ENCODE results near the gene KRT76. TPM values are rescaled to one million over a fixed set of nuclear protein-coding genes. Genes with fewer than 3 reads are reported as not detected.

KRT76 gene
- total RNA-seq, 2 experiments from 2014 or later: not detected

DNA sequence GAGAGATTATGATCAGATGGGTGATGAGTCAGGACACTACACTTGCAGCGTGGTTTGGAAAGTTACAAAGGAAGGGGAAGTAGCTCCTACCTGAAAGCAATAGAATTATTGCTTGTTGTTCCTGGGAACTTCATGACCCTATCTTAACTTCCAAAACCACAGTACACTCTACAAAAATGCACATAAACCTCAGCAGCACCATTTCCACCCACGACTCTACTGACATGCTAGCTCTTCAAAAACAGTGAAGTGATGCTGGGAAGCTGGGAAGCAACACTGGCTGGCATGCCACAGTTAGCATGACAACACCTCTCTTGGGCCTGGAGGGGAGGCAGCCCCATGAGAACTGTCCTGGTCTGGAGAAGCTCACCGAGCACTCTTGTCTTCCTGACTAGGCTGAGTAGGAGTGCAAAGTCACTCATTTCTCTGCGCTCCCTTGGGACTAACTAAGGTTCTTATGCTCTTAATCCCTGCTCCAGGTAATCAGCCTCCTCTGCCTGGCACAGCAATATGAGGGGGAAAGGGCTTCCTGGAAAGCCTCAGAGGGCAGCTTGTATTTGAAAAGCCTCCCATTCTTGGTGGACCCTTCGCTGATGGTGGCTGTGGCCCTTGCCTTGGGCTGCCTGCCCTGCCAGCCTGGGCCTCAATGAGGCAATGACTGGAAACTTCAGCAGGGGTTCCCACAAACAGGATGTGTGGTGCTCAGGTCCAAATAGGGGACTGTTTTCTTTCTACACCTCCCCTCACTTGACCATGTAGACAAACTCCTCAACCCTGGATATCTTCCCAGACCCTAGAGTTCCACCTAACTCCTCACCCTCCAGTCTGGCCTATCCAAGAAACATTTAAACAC is 17.6 kb upstream of the KRT76 start:
- H3K36me3 Mint-ChIP-seq: no peaks in the 10 kb centered on the region
- H3K4me1 Mint-ChIP-seq: peaks cover 22% of the 10 kb centered on the region
- DNase-seq: no peak
- H3K9me3 Mint-ChIP-seq: no peaks in the 10 kb centered on the region
- peaks cover 12% of the 10 kb centered on the region for H3K27me3 Mint-ChIP-seq
- no peak overlapping the region for H3K4me3 Mint-ChIP-seq
- H3K27ac Mint-ChIP-seq: no peak overlapping the region

DNA sequence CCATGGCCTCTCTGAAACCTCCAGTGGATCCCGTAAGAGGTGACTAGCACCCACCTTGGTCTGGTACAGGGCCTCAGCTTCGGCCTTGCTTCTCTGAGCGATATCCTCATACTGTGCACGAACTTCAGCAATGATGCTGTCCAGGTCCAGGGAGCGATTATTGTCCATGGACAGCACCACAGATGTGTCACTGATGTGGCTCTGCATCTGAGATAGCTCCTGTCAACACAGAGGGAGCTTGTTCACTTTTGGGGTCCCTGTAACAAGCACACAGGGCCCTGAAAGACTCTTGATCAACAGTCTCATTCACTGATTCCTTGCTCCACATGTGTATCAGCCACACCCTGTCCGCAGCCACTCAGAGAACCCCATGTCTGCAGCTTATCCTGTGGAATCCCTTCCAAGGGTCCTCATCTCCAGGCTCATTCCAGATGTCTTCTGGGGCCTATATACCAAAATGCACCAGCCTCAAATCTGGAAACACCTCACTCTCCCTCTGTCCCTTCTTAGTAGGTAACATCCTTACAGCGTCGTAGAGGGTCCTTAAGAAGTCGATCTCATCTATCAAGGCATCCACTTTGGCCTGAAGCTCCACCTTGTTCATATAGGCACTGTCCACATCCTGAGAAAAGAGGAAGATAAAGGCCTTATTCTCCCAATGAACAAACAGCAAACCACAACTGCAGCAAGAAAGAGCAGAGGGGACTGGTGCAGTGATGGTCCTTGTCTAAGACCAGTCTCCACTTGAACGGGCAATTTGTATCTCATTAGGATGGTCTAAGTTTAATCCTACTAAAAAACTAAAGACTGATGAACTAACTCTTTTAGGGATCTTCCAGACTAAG is 15.3 kb upstream of the KRT76 start:
- Mint-ChIP-seq H3K4me1 (peaks cover 24% of the 10 kb centered on the region), H3K36me3 (no peaks in the 10 kb centered on the region)

DNA sequence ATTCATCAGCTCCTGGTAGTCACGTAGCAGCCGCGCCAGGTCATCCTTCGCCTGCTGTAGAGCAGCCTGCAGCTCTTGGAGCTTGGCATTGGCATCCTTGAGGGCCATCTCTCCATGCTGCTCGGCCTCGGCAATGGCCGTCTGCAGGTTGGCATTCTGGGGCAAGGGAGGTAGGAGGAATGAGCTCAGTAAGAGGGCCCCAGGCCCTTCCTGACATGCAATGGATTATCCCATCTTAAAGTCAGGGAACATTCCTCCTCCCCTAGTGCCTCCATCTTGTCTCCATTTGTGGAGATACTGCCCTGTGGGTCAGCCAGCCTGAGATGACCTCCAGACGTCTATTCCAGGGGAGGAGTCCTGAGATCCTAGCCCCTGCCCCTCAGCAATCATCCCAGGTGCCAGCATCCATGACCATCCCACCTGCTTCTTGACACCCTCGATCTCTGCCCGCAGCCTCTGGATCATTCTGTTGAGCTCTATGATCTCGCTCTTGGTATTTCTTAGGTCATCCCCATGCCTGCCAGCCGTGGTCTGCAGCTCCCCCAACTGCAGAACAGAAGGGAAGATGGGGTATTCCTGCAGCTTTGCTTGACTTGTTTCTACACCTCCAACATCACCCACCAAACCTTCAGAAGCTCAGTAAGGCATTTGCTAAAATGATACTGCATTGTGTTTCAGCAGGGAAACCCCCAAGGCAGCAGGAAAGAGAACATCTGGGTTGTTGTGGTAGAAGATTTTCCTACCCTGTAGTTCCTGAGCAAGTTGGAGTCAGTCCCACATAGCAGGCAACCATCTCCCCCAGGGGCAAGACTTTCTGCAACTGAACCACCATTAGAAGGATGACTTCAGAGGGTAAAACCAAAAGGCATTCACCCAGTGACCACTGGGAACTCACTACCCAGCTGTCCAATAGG is 14.4 kb upstream of the KRT76 start:
- peaks cover 24% of the 10 kb centered on the region for H3K4me1 Mint-ChIP-seq
- H3K4me3 Mint-ChIP-seq: no peak overlapping the region
- DNase-seq: peak; percentile 2
- no peak overlapping the region for H3K27ac Mint-ChIP-seq
- H3K36me3 Mint-ChIP-seq: no peaks in the 10 kb centered on the region
- peaks cover 32% of the 10 kb centered on the region for H3K27me3 Mint-ChIP-seq
- H3K9me3 Mint-ChIP-seq: no peaks in the 10 kb centered on the region

More for the DNA sequence above, 15.3 kb upstream of the KRT76 start:
- Mint-ChIP-seq H3K4me3 (no peak overlapping the region), H3K9me3 (no peaks in the 10 kb centered on the region), H3K27ac (no peak overlapping the region), H3K27me3 (peaks cover 32% of the 10 kb centered on the region)
- no peak for DNase-seq

DNA sequence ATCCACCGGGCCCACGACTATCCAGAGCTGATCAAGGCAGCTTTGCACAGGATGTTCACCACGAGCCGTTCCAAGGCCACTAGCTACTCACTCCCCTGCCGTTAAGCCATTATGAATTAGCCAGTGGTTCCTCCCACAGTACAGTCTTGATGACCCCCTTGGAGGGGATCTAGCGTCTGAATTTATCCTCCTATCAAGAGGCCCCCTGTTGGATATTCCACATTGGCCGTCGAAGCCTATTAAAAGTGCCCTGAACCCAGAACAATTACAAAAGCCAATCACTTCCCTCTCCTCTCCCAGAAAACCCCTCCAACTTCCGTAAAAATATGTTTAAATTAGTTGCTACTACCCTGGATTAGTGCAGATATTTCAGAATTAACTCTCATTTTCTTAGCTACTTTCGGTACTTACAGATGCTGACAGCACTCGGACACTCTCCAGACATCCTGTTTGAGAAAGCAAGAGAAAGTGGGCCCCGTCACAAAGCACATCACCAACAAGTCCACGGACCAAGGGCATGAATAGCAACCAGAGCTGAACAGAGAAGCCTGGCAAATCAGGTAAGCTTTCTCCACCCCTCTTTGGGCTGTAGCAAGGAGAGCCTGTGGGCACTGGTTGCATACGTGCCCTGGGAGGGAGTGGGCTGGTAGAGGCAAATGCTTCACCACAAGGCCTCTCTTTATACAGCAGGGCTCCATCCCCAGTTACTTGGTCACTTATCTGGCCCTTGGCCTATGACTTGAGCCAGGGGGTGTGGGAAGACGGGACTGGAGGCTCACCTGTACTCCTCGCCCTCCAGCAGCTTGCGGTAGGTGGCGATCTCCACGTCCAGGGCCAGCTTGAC is 13.5 kb upstream of the KRT76 start:
- peaks cover 32% of the 10 kb centered on the region for H3K27me3 Mint-ChIP-seq
- no peak overlapping the region for H3K4me3 Mint-ChIP-seq
- no peak overlapping the region for H3K27ac Mint-ChIP-seq
- H3K36me3 Mint-ChIP-seq: no peaks in the 10 kb centered on the region
- DNase-seq: no peak
- peaks cover 24% of the 10 kb centered on the region for H3K4me1 Mint-ChIP-seq
- no peaks in the 10 kb centered on the region for H3K9me3 Mint-ChIP-seq

DNA sequence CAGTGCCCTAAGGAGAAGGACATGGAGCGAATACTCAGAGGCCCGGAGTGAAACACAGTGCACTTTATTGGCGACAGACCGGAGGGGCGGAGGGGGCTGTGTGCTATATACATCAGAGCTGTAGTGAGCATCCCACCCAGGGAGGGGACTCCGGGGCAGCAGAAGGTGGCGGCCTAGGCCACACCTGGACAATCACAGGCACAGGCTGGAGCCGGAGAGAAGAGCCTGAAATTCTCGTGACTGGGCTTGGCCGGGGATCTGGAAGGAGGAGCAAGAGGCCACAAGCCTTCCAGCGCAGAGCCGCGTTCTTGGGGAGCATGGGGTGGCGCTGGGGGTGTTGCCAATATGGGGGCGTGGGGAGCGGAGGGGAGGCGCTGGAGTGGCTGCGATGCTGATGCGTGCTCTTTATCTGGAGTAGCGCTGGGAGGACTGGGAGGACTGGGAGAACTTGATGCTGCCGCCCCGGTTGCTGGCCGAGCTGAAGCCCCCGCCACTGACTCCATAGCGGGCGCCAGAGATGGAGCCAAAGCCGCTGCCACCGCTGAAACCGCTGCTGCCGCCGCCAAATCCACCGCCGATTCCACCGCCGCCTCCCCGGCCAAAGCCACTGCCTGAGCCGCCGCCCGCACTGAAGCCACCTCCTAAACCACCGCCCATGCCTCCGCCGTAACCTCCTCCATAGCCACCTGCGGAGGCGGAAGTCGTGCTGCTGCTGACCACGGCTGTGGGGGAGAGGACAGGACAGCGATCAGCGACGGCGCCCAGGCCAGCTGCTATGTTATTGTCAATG is 12.7 kb upstream of the KRT76 start:
- no peak overlapping the region for H3K27ac Mint-ChIP-seq
- H3K9me3 Mint-ChIP-seq: no peaks in the 10 kb centered on the region
- H3K4me3 Mint-ChIP-seq: no peak overlapping the region
- H3K4me1 Mint-ChIP-seq: peaks cover 24% of the 10 kb centered on the region
- peak; percentile 3 for DNase-seq
- H3K27me3 Mint-ChIP-seq: peaks cover 32% of the 10 kb centered on the region
- H3K36me3 Mint-ChIP-seq: no peaks in the 10 kb centered on the region

DNA sequence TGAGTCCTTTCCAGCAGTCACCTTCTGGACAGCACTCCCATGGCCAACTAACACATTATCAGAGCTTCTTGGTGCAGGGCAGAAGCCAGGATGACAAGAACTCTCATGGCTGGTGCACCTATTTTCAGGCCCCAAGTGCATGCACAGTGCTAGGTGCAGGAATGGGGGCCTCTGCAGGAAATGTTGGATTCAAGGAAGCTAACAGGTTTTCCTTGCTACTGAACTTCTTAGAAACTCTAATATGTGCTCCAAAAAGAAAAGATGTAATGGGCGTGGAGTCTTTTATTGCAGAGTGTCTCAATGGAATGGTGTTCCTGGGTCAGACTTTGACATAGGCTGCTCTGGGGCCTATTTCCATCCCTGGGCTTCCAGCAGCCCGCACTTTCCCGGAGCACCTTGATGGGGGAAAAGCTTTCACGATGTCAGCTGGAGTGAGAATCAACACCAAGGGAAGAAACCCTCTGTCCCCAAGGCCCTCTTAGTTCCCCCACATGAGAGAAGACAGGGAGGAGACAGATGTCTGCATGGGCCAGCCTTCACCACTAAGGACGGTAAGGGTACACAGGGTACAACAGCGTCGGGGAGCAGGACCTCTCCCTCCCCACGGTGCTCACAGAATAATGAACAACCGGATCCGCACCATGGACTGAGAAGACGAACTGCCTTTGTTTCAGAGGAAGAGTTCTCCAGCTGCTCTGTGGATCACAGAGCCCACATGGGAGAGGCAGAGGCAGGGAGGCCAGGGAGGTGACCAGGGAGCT is 11.9 kb upstream of the KRT76 start:
- H3K27ac Mint-ChIP-seq: no peak overlapping the region
- DNase-seq: no peak
- peaks cover 18% of the 10 kb centered on the region for H3K4me1 Mint-ChIP-seq
- peaks cover 33% of the 10 kb centered on the region for H3K27me3 Mint-ChIP-seq
- no peak overlapping the region for H3K4me3 Mint-ChIP-seq
- H3K9me3 Mint-ChIP-seq: no peaks in the 10 kb centered on the region
- no peaks in the 10 kb centered on the region for H3K36me3 Mint-ChIP-seq

DNA sequence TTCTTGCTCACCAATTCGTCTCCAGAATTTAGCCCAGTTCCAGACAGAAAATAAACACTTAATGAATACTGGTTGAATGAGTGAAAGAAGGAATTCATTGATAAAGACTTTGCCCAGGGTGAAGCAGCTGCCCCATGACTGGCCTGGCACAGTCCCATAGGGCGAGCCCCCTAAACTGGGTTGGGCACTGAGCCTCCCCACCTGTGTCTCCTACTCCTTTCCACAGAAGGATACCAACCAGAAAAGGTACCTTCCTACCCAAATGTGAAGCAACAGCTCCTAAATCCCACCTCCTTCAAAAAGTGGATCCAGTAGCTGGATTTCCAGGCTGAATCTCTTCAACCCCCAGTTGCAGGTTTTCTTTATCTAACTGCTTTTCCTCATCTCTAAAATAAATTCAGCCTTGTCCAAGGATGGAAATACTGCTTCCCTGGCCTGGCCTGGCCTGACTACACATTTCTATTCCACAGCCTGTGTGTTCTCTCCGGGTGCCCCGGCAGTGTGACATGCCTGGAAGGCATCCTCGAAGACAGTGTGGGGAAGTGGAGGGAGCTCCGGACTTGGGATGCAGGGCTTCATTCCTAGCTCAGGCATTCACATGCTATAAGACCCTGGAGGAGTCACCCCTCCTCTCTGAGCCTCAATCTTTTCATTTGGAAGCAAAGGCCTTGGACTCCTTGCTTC is 11.2 kb upstream of the KRT76 start:
- no peaks in the 10 kb centered on the region for H3K9me3 Mint-ChIP-seq
- no peaks in the 10 kb centered on the region for H3K36me3 Mint-ChIP-seq
- peaks cover 36% of the 10 kb centered on the region for H3K27me3 Mint-ChIP-seq
- H3K4me3 Mint-ChIP-seq: no peak overlapping the region
- peaks cover 16% of the 10 kb centered on the region for H3K4me1 Mint-ChIP-seq
- no peak overlapping the region for H3K27ac Mint-ChIP-seq
- no peak for DNase-seq

DNA sequence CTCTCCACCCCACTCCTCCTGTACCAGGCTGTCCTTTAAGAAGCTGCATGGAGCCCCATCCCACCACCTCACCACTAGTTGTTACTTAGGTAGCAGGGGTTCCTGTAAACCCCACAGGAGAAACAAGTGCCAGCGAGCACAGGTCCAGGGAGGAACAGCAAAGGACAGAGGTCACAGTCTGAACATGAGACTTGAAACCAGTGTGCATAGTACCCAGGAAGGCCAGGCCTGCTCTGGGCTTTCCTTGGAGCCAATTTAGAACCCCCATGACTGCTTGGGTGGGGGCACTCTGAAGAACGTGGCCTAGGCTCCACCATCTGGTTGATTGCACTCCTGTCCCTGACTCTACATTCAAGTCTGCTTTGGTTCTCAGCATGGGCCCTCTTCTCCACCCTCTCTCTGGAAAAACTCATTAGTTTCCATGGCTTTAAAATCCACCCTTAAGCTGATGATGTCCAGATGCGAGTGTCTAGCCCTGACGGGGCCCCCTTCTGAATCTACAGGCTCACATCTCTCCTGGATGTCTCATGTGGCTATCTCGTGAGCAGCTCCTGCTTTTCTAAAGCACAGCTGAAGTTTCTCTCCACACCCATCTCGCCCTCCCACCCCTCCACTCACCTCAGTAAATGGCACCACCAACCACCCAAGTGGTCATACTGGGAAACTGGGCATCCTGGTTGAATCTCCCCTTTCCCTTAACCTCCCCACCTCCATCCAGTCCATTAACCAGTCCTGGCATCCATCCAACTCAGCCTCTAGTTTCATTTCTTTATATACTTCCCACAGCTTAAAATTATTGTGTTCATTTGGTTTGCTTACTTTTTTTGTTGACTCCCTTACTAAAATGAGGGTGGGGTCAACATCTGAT is 10.4 kb upstream of the KRT76 start:
- Mint-ChIP-seq H3K9me3 (no peaks in the 10 kb centered on the region), H3K27ac (no peak overlapping the region), H3K4me3 (no peak overlapping the region), H3K27me3 (peaks cover 36% of the 10 kb centered on the region), H3K36me3 (no peaks in the 10 kb centered on the region), H3K4me1 (peaks cover 16% of the 10 kb centered on the region)
- DNase-seq: no peak

DNA sequence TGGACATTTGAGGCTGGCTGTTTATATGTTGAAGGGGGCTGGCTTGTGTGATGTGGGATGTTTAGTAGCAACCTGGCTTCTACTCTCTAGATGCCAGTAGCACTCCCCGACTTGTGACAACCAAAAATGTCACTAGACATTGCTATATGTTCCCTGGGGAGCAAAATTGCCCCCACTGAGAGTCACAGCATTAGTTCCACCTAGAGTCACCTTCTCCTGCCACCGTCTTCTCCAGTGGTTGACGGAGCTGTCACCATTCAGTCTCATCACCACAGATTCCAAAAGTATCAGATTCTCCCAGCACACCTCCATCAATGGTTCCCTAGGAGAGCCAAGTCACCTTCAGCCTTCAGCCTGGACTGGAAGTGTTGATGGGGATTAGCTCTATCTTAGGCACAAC is 7.8 kb upstream of the KRT76 start:
- H3K36me3 Mint-ChIP-seq: no peaks in the 10 kb centered on the region
- no peak overlapping the region for H3K4me3 Mint-ChIP-seq
- H3K4me1 Mint-ChIP-seq: peaks cover 4% of the 10 kb centered on the region
- peaks cover 26% of the 10 kb centered on the region for H3K27me3 Mint-ChIP-seq
- DNase-seq: no peak
- H3K27ac Mint-ChIP-seq: no peak overlapping the region
- no peaks in the 10 kb centered on the region for H3K9me3 Mint-ChIP-seq

DNA sequence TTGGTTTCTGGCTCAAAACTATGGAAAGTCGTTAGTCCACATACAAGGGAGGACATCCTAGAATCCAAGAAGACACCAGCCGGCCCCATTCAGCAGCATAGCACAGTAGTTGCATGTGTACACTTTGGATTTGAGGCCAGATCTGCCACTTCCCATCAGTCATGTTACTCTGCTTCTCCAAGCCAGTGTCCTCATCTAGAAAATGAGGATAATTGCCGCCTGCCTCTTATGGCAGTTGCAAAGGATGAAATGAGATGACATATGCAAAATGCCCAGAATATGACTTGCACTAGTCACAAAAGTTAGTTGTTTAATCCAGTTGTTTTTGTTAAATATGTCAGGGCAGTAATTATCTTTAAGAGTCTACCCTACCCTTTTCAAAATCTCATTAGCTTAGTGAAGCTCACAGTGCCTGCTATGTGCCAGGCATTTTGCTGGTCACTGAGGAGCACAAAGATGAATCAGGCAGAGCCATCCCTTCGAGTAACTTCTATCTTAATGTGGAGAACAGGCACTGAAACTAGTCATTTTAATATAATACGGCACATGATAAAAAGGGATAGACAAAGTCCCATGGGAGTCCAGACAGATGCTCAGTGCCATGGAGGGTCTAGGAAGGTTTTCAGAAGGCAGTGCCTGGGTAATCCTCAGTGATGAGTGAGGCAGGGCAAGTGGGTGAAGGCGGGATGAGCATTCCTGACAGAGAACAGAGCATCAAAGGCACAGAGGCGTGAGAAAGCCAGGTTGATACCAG is 6.6 kb upstream of the KRT76 start:
- no peak for DNase-seq
- no peak overlapping the region for H3K4me3 Mint-ChIP-seq
- no peaks in the 10 kb centered on the region for H3K4me1 Mint-ChIP-seq
- no peak overlapping the region for H3K27ac Mint-ChIP-seq
- no peaks in the 10 kb centered on the region for H3K36me3 Mint-ChIP-seq
- no peaks in the 10 kb centered on the region for H3K9me3 Mint-ChIP-seq
- H3K27me3 Mint-ChIP-seq: peaks cover 14% of the 10 kb centered on the region

DNA sequence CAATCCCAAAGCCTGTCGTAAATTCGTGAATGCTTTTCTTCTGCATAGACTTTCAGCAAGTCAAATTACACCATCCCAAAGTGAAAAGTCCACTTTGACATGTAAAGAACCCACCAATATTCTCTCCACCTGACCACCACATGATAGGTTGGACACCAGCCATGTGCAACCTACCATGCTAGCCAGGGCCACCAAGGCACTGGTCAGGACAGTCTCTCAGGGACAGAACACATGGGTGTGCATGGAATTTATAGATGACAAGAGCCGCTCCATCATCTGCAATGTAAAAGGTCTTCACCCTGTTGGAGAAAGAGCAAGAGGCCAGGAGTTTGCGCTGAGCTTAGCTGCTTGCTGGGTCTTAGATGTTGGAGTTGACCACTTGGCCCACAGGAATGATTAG is 5.4 kb upstream of the KRT76 start:
- no peaks in the 10 kb centered on the region for H3K4me1 Mint-ChIP-seq
- H3K27ac Mint-ChIP-seq: no peak overlapping the region
- no peaks in the 10 kb centered on the region for H3K9me3 Mint-ChIP-seq
- DNase-seq: no peak
- peaks cover 4% of the 10 kb centered on the region for H3K27me3 Mint-ChIP-seq
- H3K36me3 Mint-ChIP-seq: no peaks in the 10 kb centered on the region
- H3K4me3 Mint-ChIP-seq: no peak overlapping the region

Measured in activated naive CD8-positive, alpha-beta T cell treated with anti-CD3 and anti-CD28 coated beads for 36 hours (primary cell).